H1 (cell line): Measurements from ENCODE around the gene SGCD. TPM values are rescaled to one million over a fixed set of nuclear protein-coding genes. Genes with fewer than 3 reads are reported as not detected.

Source experiments
- CTCF ChIA-PET: fragments of 300-600 bp; sonication (Branson Sonifier 250); formaldehyde crosslinking; loops from one replicate; lab custom pipeline; 2021; ENCODE audit not compliant: partially characterized antibody; lab: Charles Lee
- POLR2A ChIA-PET: fragments of 300-600 bp; sonication (Branson Sonifier 250); formaldehyde crosslinking; loops from one replicate; lab custom pipeline; 2021; ENCODE audit warnings: inconsistent platforms; ENCODE audit not compliant: partially characterized antibody; lab: Charles Lee
- DNase-seq, 2 experiments: peaks; one replicate each; pipeline versions ENCODE4 v3.0.0 to v3.0.0-alpha.2; 2010 to 2022; ENCODE audit warnings: low spot score in 2 of 2, low read depth in 1 of 2, mixed read lengths in 1 of 2
- FAIRE-seq: peaks from 2 replicates; lab custom pipeline; 2011; peaks lifted over from hg19 to GRCh38; lab: Jason Lieb, UNC
- H2AFZ ChIP-seq: 2 replicates; pipeline ENCODE4 v1.8.1; 2012; ENCODE audit warnings: low read length, inconsistent platforms
- H2AK5ac ChIP-seq: 2 replicates; pipeline ENCODE4 v1.6.1; 2013; ENCODE audit warnings: low read depth, low read length
- H2BK120ac ChIP-seq: replicated peaks from 2 replicates; pipeline ENCODE3; 2013; ENCODE audit warnings: low read depth, low read length, inconsistent platforms
- H2BK12ac ChIP-seq: 2 replicates; pipeline ENCODE4 v1.6.1; 2013; ENCODE audit warnings: low read depth, low read length
- H2BK15ac ChIP-seq: 2 replicates; pipeline ENCODE4 v1.6.1; 2013; ENCODE audit warnings: low read length
- H2BK20ac ChIP-seq: 2 replicates; pipeline ENCODE4 v1.6.1; 2013; ENCODE audit warnings: low read length
- H2BK5ac ChIP-seq: 2 replicates; pipeline ENCODE4 v1.6.1; 2013; ENCODE audit warnings: low read depth, low read length
- H3K14ac ChIP-seq: 2 replicates; pipeline ENCODE4 v1.6.1; 2013; ENCODE audit warnings: inconsistent platforms; ENCODE audit not compliant: insufficient read length
- H3K18ac ChIP-seq: 2 replicates; pipeline ENCODE4 v1.6.1; 2013; ENCODE audit warnings: low read length; ENCODE audit errors: extremely low read depth
- H3K23ac ChIP-seq: 2 replicates; pipeline ENCODE4 v1.6.1; 2013; ENCODE audit warnings: inconsistent platforms; ENCODE audit not compliant: insufficient read length
- H3K23me2 ChIP-seq: 2 replicates; pipeline ENCODE4 v1.6.1; 2013; ENCODE audit warnings: low read depth, low read length
- H3K27ac ChIP-seq: 2 replicates; pipeline ENCODE4 v1.6.1; 2011; ENCODE audit warnings: low read depth, low read length, inconsistent platforms
- H3K27me3 ChIP-seq, 4 experiments: replicated peaks in 1 of 4; 1 replicate in 1 of 4; 2 replicates in 3 of 4; pipeline versions ENCODE4 v1.6.1 to v1.8.1; 2011 to 2013; ENCODE audit warnings: low read length in 3 of 4, mild to moderate bottlenecking in 3 of 4, inconsistent platforms in 2 of 4, mixed read lengths in 2 of 4, moderate library complexity in 1 of 4; ENCODE audit not compliant: control insufficient read depth in 3 of 4, insufficient read depth in 3 of 4; ENCODE audit errors: extremely low read depth in 1 of 4
- H3K36me3 ChIP-seq, 4 experiments: 2 replicates each; pipeline versions ENCODE4 v1.6.1 to v1.8.1; 2011 to 2013; ENCODE audit warnings: mild to moderate bottlenecking in 4 of 4, low read length in 3 of 4, moderate library complexity in 2 of 4, control low read depth in 1 of 4, inconsistent platforms in 1 of 4; ENCODE audit not compliant: insufficient read depth in 4 of 4, control insufficient read depth in 2 of 4
- H3K4ac ChIP-seq: replicated peaks from 2 replicates; pipeline ENCODE3; 2013; ENCODE audit warnings: low read length, low read depth, mixed read lengths, inconsistent platforms; ENCODE audit not compliant: insufficient read length
- H3K4me1 ChIP-seq, 4 experiments: replicated peaks in 1 of 4; 1 replicate in 1 of 4; 2 replicates in 3 of 4; pipeline versions ENCODE4 v1.6.1 to v1.8.1; 2011 to 2013; ENCODE audit warnings: low read length in 3 of 4, inconsistent platforms in 2 of 4, mixed read lengths in 1 of 4; ENCODE audit not compliant: insufficient read depth in 4 of 4, control insufficient read depth in 3 of 4
- H3K4me2 ChIP-seq, 2 experiments: 2 replicates each; pipeline versions ENCODE4 v1.6.1 to v1.8.1; 2011 to 2013; ENCODE audit warnings: low read depth in 2 of 2, low read length in 2 of 2, control low read depth in 1 of 2, inconsistent platforms in 1 of 2, mild to moderate bottlenecking in 1 of 2; ENCODE audit not compliant: insufficient read depth in 1 of 2
- H3K4me3 ChIP-seq, 4 experiments: fragments of 200-600, 300-600 bp in 1 of 4; sonication (generic), shearing (Covaris generic), sonication (Bioruptor Twin) in 1 of 4; 2 replicates each; pipeline versions ENCODE4 v1.5.1 to v1.8.1; 2011 to 2016; ENCODE audit warnings: low read length in 4 of 4, low read depth in 3 of 4, control low read depth in 2 of 4, inconsistent platforms in 2 of 4, mild to moderate bottlenecking in 2 of 4, mixed read lengths in 1 of 4, moderate library complexity in 1 of 4; ENCODE audit not compliant: insufficient read depth in 2 of 4; ENCODE audit errors: extremely low read depth in 1 of 4
- H3K56ac ChIP-seq: replicated peaks from 2 replicates; pipeline ENCODE3; 2013; ENCODE audit warnings: low read depth, mild to moderate bottlenecking, mixed read lengths, low read length, inconsistent platforms; ENCODE audit not compliant: insufficient read length
- H3K79me1 ChIP-seq: 2 replicates; pipeline ENCODE4 v1.6.1; 2013; ENCODE audit warnings: low read depth, low read length, control low read depth
- H3K79me2 ChIP-seq, 2 experiments: 2 replicates each; pipeline versions ENCODE4 v1.6.1 to v1.8.1; 2012 to 2013; ENCODE audit warnings: low read length in 2 of 2, mild to moderate bottlenecking in 2 of 2, inconsistent platforms in 1 of 2; ENCODE audit not compliant: insufficient read depth in 2 of 2, control insufficient read depth in 1 of 2
- H3K9ac ChIP-seq, 4 experiments: replicated peaks in 1 of 4; 1 replicate in 1 of 4; 2 replicates in 3 of 4; pipeline versions ENCODE4 v1.6.1 to v1.8.1; 2011 to 2013; ENCODE audit warnings: low read depth in 3 of 4, low read length in 3 of 4, control low read depth in 2 of 4, mild to moderate bottlenecking in 2 of 4, moderate library complexity in 2 of 4, inconsistent platforms in 1 of 4; ENCODE audit errors: extremely low read depth in 1 of 4
- H3K9me3 ChIP-seq, 2 experiments: 2 replicates each; pipeline versions ENCODE4 v1.6.1 to v1.8.1; 2012 to 2013; ENCODE audit warnings: mild to moderate bottlenecking in 2 of 2, moderate library complexity in 2 of 2, control low read depth in 1 of 2, inconsistent platforms in 1 of 2, low read depth in 1 of 2, low read length in 1 of 2, mixed read lengths in 1 of 2; ENCODE audit not compliant: insufficient read depth in 2 of 2
- H4K20me1 ChIP-seq, 2 experiments: replicated peaks in 1 of 2; 2 replicates each; pipeline versions ENCODE3 to v1.8.1; 2011 to 2013; ENCODE audit warnings: inconsistent platforms in 2 of 2, low read length in 2 of 2, mild to moderate bottlenecking in 1 of 2; ENCODE audit not compliant: insufficient read depth in 2 of 2, control insufficient read depth in 1 of 2
- H4K5ac ChIP-seq: 2 replicates; pipeline ENCODE4 v1.6.1; 2013; ENCODE audit warnings: low read length, low read depth, mixed read lengths, inconsistent platforms; ENCODE audit not compliant: insufficient read length
- H4K8ac ChIP-seq: 2 replicates; pipeline ENCODE4 v1.8.0; 2013; ENCODE audit warnings: mild to moderate bottlenecking, moderate library complexity, low read length, inconsistent platforms; ENCODE audit not compliant: insufficient read depth; ENCODE audit errors: extremely low read depth
- H4K91ac ChIP-seq: replicated peaks from 2 replicates; pipeline ENCODE3; 2013; ENCODE audit warnings: low read length, mixed read lengths, inconsistent platforms; ENCODE audit not compliant: insufficient read length
- ATF2 ChIP-seq: IDR thresholded peaks from 2 replicates; pipeline ENCODE4 v1.6.1; 2012; ENCODE audit warnings: low read length, inconsistent platforms
- BCL11A ChIP-seq, 2 experiments: IDR thresholded peaks; one replicate each; pipeline ENCODE4 v1.6.1; 2011; ENCODE audit warnings: low read depth in 2 of 2, low read length in 2 of 2, mild to moderate bottlenecking in 2 of 2
- EP300 ChIP-seq, 2 experiments: IDR thresholded peaks; 1 replicate in 1 of 2; 2 replicates in 1 of 2; pipeline ENCODE4 v1.6.1; 2011 to 2012; ENCODE audit warnings: low read depth in 2 of 2, low read length in 2 of 2, mild to moderate bottlenecking in 2 of 2, borderline replicate concordance in 1 of 2, inconsistent platforms in 1 of 2, moderate library complexity in 1 of 2
- MAX ChIP-seq: IDR thresholded peaks from 2 replicates; pipeline ENCODE4 v1.6.1; 2012; ENCODE audit warnings: inconsistent platforms
- PHF8 ChIP-seq: fragments of 200-600 bp; sonication (generic); conservative IDR thresholded peaks from 2 replicates; pipeline ENCODE4 v1.7.1; 2012; ENCODE audit warnings: low read depth, mild to moderate bottlenecking, inconsistent platforms, low read length, moderate library complexity
- RBBP5 ChIP-seq: IDR thresholded peaks from 2 replicates; pipeline ENCODE4 v1.7.1; 2012; ENCODE audit warnings: low read depth, mild to moderate bottlenecking, inconsistent platforms, low read length, moderate library complexity, borderline replicate concordance
- RNF2 ChIP-seq: fragments of 200-900, 300-1000 bp; sonication (generic); IDR thresholded peaks from 2 replicates; pipeline ENCODE4 v1.7.1; 2016; ENCODE audit warnings: borderline replicate concordance, low read depth, mild to moderate bottlenecking, antibody characterized with exemption, low read length; ENCODE audit not compliant: poor library complexity, severe bottlenecking; ENCODE audit errors: missing control alignments
- SP1 ChIP-seq: IDR thresholded peaks from 2 replicates; pipeline ENCODE4 v1.6.1; 2011; ENCODE audit warnings: low read depth, low read length
- TEAD4 ChIP-seq: IDR thresholded peaks from 2 replicates; pipeline ENCODE4 v1.6.1; 2012; ENCODE audit warnings: low read depth, low read length, inconsistent platforms, mixed read lengths
- USF2 ChIP-seq: IDR thresholded peaks from 2 replicates; pipeline ENCODE4 v1.6.1; 2011; ENCODE audit warnings: low read length, improper control_type of control experiment
- YY1 ChIP-seq: IDR thresholded peaks from 2 replicates; pipeline ENCODE4 v1.6.1; 2011; ENCODE audit warnings: low read depth, mild to moderate bottlenecking, low read length
- ZNF274 ChIP-seq: IDR thresholded peaks from 2 replicates; pipeline ENCODE4 v1.7.0; 2012; ENCODE audit warnings: low read length, borderline replicate concordance; ENCODE audit errors: extremely low read depth
- polyA plus RNA-seq, 7 experiments: library from polyadenylated mRNA; depleted of rRNA in 3 of 7; stranded (reverse) in 5 of 7; unstranded in 2 of 7; fragments of >200 nt in 5 of 7; fragments of 200-250 nt in 2 of 7; gene quantifications; 1 replicate in 5 of 7; 2 replicates in 1 of 7; 4 replicates in 1 of 7; pipeline versions ENCODE4 v1.2.1 to v1.2.3, GENCODE V29; 2011 to 2013; ENCODE audit warnings: missing spikeins in 2 of 7, mixed read lengths in 2 of 7
- total RNA-seq: library from RNA; stranded (reverse); fragmentation: NEBNext Ultra II Directional; extraction: Animal tissue kit (Norgen Biotek cat#: 25700); gene quantifications from 2 replicates; pipeline ENCODE4 v1.2.1, GENCODE V29; 2021

SGCD gene
- total and polyA plus RNA-seq, 2 of the 8 experiments (the other 6 are each of a cell fraction or from before 2014, with no cell fraction given), result 0.04 to 0.08 TPM

- H3K4me2 ChIP-seq, result no peak overlapping the region
- no peaks in the 10 kb centered on the region for H4K20me1 ChIP-seq
- POLR2A ChIA-PET, result no interaction called here
- H3K4me1 ChIP-seq, result peaks cover 0 to 4% (median 3%) of the 10 kb centered on the region in 4 experiments; a peak in 2 of 7 replicates
- H3K56ac ChIP-seq, result no peak overlapping the region
- no peak overlapping the region for H2BK12ac ChIP-seq
- no peaks in the 10 kb centered on the region for H3K9me3 ChIP-seq
- no peaks in the 10 kb centered on the region for H3K79me1 ChIP-seq
- no peak overlapping the region; the same call in 1 of the 2 replicates for H2AFZ ChIP-seq
- no peak overlapping the region for H4K91ac ChIP-seq
- H3K23ac ChIP-seq, result no peak overlapping the region
- H3K18ac ChIP-seq, result no peak overlapping the region
- no peak overlapping the region for H2BK120ac ChIP-seq
- CTCF ChIA-PET, result no interaction called here
- H2BK20ac ChIP-seq, result no peak overlapping the region
- no peak overlapping the region for H3K4ac ChIP-seq
- no peak overlapping the region for H4K8ac ChIP-seq
- H3K23me2 ChIP-seq, result no peaks in the 10 kb centered on the region
- H2AK5ac ChIP-seq, result no peak overlapping the region
- no peaks in the 10 kb centered on the region for H3K36me3 ChIP-seq
- FAIRE-seq (no peak), DNase-seq (no peak)
- no peak overlapping the region for H3K4me3 ChIP-seq
- no peak overlapping the region for H2BK15ac ChIP-seq
- no peaks in the 10 kb centered on the region for H3K27me3 ChIP-seq
- no peak overlapping the region for H3K27ac ChIP-seq
- no peak overlapping the region for H3K9ac ChIP-seq
- no peak overlapping the region for H3K14ac ChIP-seq
- no peaks in the 10 kb centered on the region for H3K79me2 ChIP-seq
- no peak overlapping the region for H4K5ac ChIP-seq
- H2BK5ac ChIP-seq, result no peak overlapping the region
- TF ChIP-seq ZNF274 (no peak), RBBP5 (no peak), USF2 (no peak), EP300 (IDR thresholded peaks at IDR 0.05; ENCODE audit: borderline replicate concordance in 1 of 2, low read depth in 2 of 2, low read length in 2 of 2) (no peak), RNF2 (no peak), SP1 (no peak), ATF2 (no peak), BCL11A (IDR thresholded peaks at IDR 0.05; ENCODE audit: low read depth in 2 of 2, low read length in 2 of 2) (no peak), YY1 (no peak), TEAD4 (no peak), MAX (no peak), PHF8 (no peak)
Observed at GRCh38 chr5:156762771-156763170, 435.8 kb downstream of the SGCD start.
